ENCODE data around the gene NUP205.

NUP205 gene

GRCh38 chr7:135673360-135673706, 115.6 kb downstream of the NUP205 start:
- H3K4me3 ChIP-seq (ENCODE audit: low read depth, low read length) = no peak overlapping the region
- no peak for DNase-seq (ENCODE audit: low read depth, low spot score)
- ChIA-PET CTCF (interaction anchor here (0.7 to 12.6 kb wide), 29 partner anchors 11 to 1953 kb away, joined by 3 to 199 read pairs (median 4); partner anchors contain the start of gene STMP1), POLR2A (interaction anchor here (1.6 kb wide), 1 partner anchor 10 kb away, joined by 4 read pairs; the partner anchor contains the start of gene STMP1)
- TF ChIP-seq CTCF (IDR thresholded peaks at IDR 0.05; ENCODE audit: insufficient read depth, low read length, missing control alignments) = no peak

- TF ChIP-seq CTCF (IDR thresholded peaks at IDR 0.05; ENCODE audit: insufficient read depth, low read length, missing control alignments) = no peak
- ChIA-PET POLR2A (no interaction called here), CTCF (interaction anchor here (1.1 kb wide), 1 partner anchor 9 kb away, joined by 3 read pairs; no protein-coding TSS in a partner anchor)
- H3K4me3 ChIP-seq (ENCODE audit: low read depth, low read length) = no peak overlapping the region
- DNase-seq (ENCODE audit: low read depth, low spot score) = no peak
Observed at GRCh38 chr7:135678612-135679575, 121.2 kb downstream of the NUP205 start.

- ChIA-PET CTCF (interaction anchor here (1.3 to 8.6 kb wide), 4 partner anchors 9 to 119 kb away, joined by 4 to 87 read pairs (median 10); partner anchors contain the start of gene STMP1), POLR2A (interaction anchor here (1.2 kb wide), 1 partner anchor 11 kb away, joined by 5 read pairs; no protein-coding TSS in a partner anchor)
- no peak for TF ChIP-seq CTCF (IDR thresholded peaks at IDR 0.05; ENCODE audit: insufficient read depth, low read length, missing control alignments)
- no peak overlapping the region for H3K4me3 ChIP-seq (ENCODE audit: low read depth, low read length)
- DNase-seq (ENCODE audit: low read depth, low spot score) = no peak
Observed at GRCh38 chr7:135681762-135682161, 124.0 kb downstream of the NUP205 start.

- no peak for TF ChIP-seq CTCF (IDR thresholded peaks at IDR 0.05; ENCODE audit: insufficient read depth, low read length, missing control alignments)
Observed at GRCh38 chr7:135682191-135682590, 124.5 kb downstream of the NUP205 start.

GRCh38 chr7:135683609-135684008, 125.9 kb downstream of the NUP205 start:
- TF ChIP-seq CTCF (IDR thresholded peaks at IDR 0.05; ENCODE audit: insufficient read depth, low read length, missing control alignments) = no peak
- POLR2A ChIA-PET = no interaction called here
- CTCF ChIA-PET = interaction anchor here (0.9 to 8.6 kb wide), 2 partner anchors 11 to 12 kb away, joined by 3 to 87 read pairs; no protein-coding TSS in a partner anchor
- no peak overlapping the region for H3K4me3 ChIP-seq (ENCODE audit: low read depth, low read length)
- no peak for DNase-seq (ENCODE audit: low read depth, low spot score)

More at GRCh38 chr7:135682191-135682590, 124.5 kb downstream of the NUP205 start:
- ChIA-PET CTCF (interaction anchor here (0.5 to 8.6 kb wide), 5 partner anchors 10 to 328 kb away, joined by 3 to 87 read pairs (median 8); partner anchors contain the start of gene STMP1), POLR2A (interaction anchor here (1.2 kb wide), 1 partner anchor 11 kb away, joined by 5 read pairs; no protein-coding TSS in a partner anchor)
- no peak for DNase-seq (ENCODE audit: low read depth, low spot score)
- H3K4me3 ChIP-seq (ENCODE audit: low read depth, low read length) = no peak overlapping the region

- POLR2A ChIA-PET = no interaction called here
- CTCF ChIA-PET = interaction anchor here (0.6 to 8.6 kb wide), 5 partner anchors 8 to 117 kb away, joined by 3 to 87 read pairs (median 4); no protein-coding TSS in a partner anchor
- no peak for DNase-seq (ENCODE audit: low read depth, low spot score)
- no peak for TF ChIP-seq CTCF (IDR thresholded peaks at IDR 0.05; ENCODE audit: insufficient read depth, low read length, missing control alignments)
- H3K4me3 ChIP-seq (ENCODE audit: low read depth, low read length) = no peak overlapping the region
Observed at GRCh38 chr7:135684136-135684535, 126.4 kb downstream of the NUP205 start.
